Neural progenitor cell (in vitro differentiated cells): Measurements from ENCODE around the gene C3orf20.

Experiments
- CTCF ChIP-seq: fragments of 200-600 bp; sonication (generic); IDR thresholded peaks from 2 replicates; pipeline ENCODE4 v1.5.1; 2017; ENCODE audit warnings: antibody characterized with exemption, mild to moderate bottlenecking
- EZH2 ChIP-seq: fragments of 200-600 bp; sonication (generic); IDR thresholded peaks from 2 replicates; pipeline ENCODE4 v1.6.1; 2017; ENCODE audit warnings: antibody characterized with exemption, mild to moderate bottlenecking, moderate library complexity

- no peak for TF ChIP-seq CTCF
- no peak for TF ChIP-seq EZH2
Observed at GRCh38 chr3:14716591-14716990, 41.6 kb downstream of the C3orf20 start.
